HCT116 (cell line): Measurements from ENCODE around the gene VWF. TPM values are rescaled to one million over a fixed set of nuclear protein-coding genes. Genes with fewer than 3 reads are reported as not detected.

Experiments
- ATAC-seq: fragments of 200-7000 bp; cut with Tn5 transposase; 2 replicates; pipeline ENCODE4 v1.9.1; 2020; ENCODE audit warnings: mild to moderate bottlenecking, moderate library complexity
- BruUV-seq: library from RNA; stranded (reverse); fragments of 400-500 nt; replicated peaks from 2 replicates; lab custom pipeline; 2021; lab: Mats Ljungman, UMichigan
- CTCF ChIA-PET: fragments of 300-600 bp; sonication (Branson Sonifier 250); formaldehyde crosslinking; loops from one replicate; lab custom pipeline; 2021; ENCODE audit warnings: antibody characterized with exemption; lab: Charles Lee
- POLR2A ChIA-PET: fragments of 300-600, 350-600 bp; sonication (Branson Sonifier 250); formaldehyde crosslinking; loops from one replicate; lab custom pipeline; 2021; ENCODE audit warnings: antibody characterized with exemption; lab: Charles Lee
- RAD21 ChIA-PET, 2 experiments: fragments of 300-600 bp; sonication (Branson Sonifier 250); formaldehyde crosslinking; loops; one replicate each; lab custom pipeline; 2023; ENCODE audit warnings: low total read pairs in 2 of 2; ENCODE audit not compliant: uncharacterized antibody in 2 of 2, unreplicated experiment in 2 of 2, low non-redundant PET in 1 of 2; lab: Charles Lee
- DNase-seq: peaks from one replicate; pipeline ENCODE4 v3.0.0-alpha.2; 2010; ENCODE audit warnings: low read depth, low spot score
- H2AFZ ChIP-seq: fragments of 200-600 bp; shearing (Covaris generic), sonication (generic); 2 replicates; pipeline ENCODE4 v1.6.1; 2017; ENCODE audit warnings: low read depth, mixed run types, mixed read lengths, antibody characterized with exemption, low read length; ENCODE audit not compliant: poor library complexity, severe bottlenecking
- H3K27ac ChIP-seq: 2 replicates; pipeline ENCODE4 v1.5.1; 2012; ENCODE audit warnings: low read depth, low read length
- H3K27me3 ChIP-seq: fragments of 200-600 bp; sonication (generic); 2 replicates; pipeline ENCODE4 v1.6.1; 2016; ENCODE audit warnings: mixed run types, low read length, mixed read lengths; ENCODE audit not compliant: insufficient read depth
- H3K36me3 ChIP-seq, 2 experiments: fragments of 200-500 bp in 1 of 2; fragments of 200-600 bp in 1 of 2; sonication (Bioruptor generic) in 1 of 2; sonication (generic) in 1 of 2; 2 replicates each; pipeline versions ENCODE4 v1.5.1 to v1.6.1; 2014 to 2016; ENCODE audit warnings: low read length in 2 of 2, inconsistent platforms in 1 of 2, mixed read lengths in 1 of 2, mixed run types in 1 of 2; ENCODE audit not compliant: insufficient read depth in 2 of 2, control insufficient read depth in 1 of 2
- H3K4me1 ChIP-seq, 2 experiments: fragments of 200-600 bp in 1 of 2; sonication (generic) in 1 of 2; 2 replicates each; pipeline versions ENCODE4 v1.5.1 to v1.6.1; 2012 to 2017; ENCODE audit warnings: low read length in 2 of 2, inconsistent platforms in 1 of 2, mild to moderate bottlenecking in 1 of 2, mixed read lengths in 1 of 2, mixed run types in 1 of 2, moderate library complexity in 1 of 2; ENCODE audit not compliant: insufficient read depth in 2 of 2, control insufficient read depth in 1 of 2
- H3K4me2 ChIP-seq: fragments of 200-600 bp; sonication (generic); 2 replicates; pipeline ENCODE4 v1.6.1; 2017; ENCODE audit warnings: mixed run types, low read length, mixed read lengths
- H3K4me3 ChIP-seq, 2 experiments: fragments of 200-600 bp in 1 of 2; sonication (generic) in 1 of 2; replicated peaks in 1 of 2; 2 replicates each; pipeline ENCODE4 v1.5.1; 2011 to 2016; ENCODE audit warnings: low read length in 2 of 2, control low read depth in 1 of 2, low read depth in 1 of 2, mild to moderate bottlenecking in 1 of 2, mixed read lengths in 1 of 2, mixed run types in 1 of 2
- H3K79me2 ChIP-seq: fragments of 200-600 bp; sonication (generic); 2 replicates; pipeline ENCODE4 v1.6.1; 2017; ENCODE audit warnings: mild to moderate bottlenecking, mixed run types, low read length, moderate library complexity, mixed read lengths; ENCODE audit not compliant: insufficient read depth
- H3K9ac ChIP-seq: fragments of 200-600 bp; sonication (generic); 2 replicates; pipeline ENCODE4 v1.6.1; 2016; ENCODE audit warnings: low read length, mixed read lengths
- H3K9me2 ChIP-seq: fragments of 200-600 bp; sonication (generic), shearing (Covaris generic); 2 replicates; pipeline ENCODE4 v1.6.1; 2017; ENCODE audit warnings: mixed run types, mild to moderate bottlenecking, moderate library complexity; ENCODE audit not compliant: insufficient read depth
- H3K9me3 ChIP-seq, 2 experiments: fragments of 200-500 bp in 1 of 2; fragments of 200-600 bp in 1 of 2; sonication (Bioruptor generic) in 1 of 2; sonication (generic) in 1 of 2; 2 replicates each; pipeline ENCODE4 v1.6.1; 2014 to 2017; ENCODE audit warnings: low read length in 2 of 2, mixed read lengths in 2 of 2, inconsistent platforms in 1 of 2, low read depth in 1 of 2, mild to moderate bottlenecking in 1 of 2, mixed run types in 1 of 2, moderate library complexity in 1 of 2; ENCODE audit not compliant: control insufficient read depth in 1 of 2, insufficient read depth in 1 of 2
- H4K20me1 ChIP-seq: fragments of 200-600 bp; sonication (generic), shearing (Covaris generic); 2 replicates; pipeline ENCODE4 v1.6.1; 2017; ENCODE audit warnings: mixed run types, mild to moderate bottlenecking, moderate library complexity; ENCODE audit not compliant: insufficient read depth
- ATF3 ChIP-seq: IDR thresholded peaks from 2 replicates; pipeline ENCODE4 v1.6.1; 2012
- CBX3 ChIP-seq: IDR thresholded peaks from 2 replicates; pipeline ENCODE4 v1.6.1; 2012; ENCODE audit warnings: low read depth
- CEBPB ChIP-seq: IDR thresholded peaks from 2 replicates; pipeline ENCODE4 v1.6.1; 2012; ENCODE audit warnings: low read depth
- ELF1 ChIP-seq: IDR thresholded peaks from 2 replicates; pipeline ENCODE4 v1.6.1; 2012; ENCODE audit warnings: low read depth, borderline replicate concordance
- EZH2 ChIP-seq: fragments of 200-600 bp; sonication (generic); IDR thresholded peaks from 2 replicates; pipeline ENCODE4 v1.6.1; 2017; ENCODE audit warnings: antibody characterized with exemption, mixed run types
- EZH2phosphoT487 ChIP-seq: fragments of 200-600 bp; IDR thresholded peaks from 2 replicates; pipeline ENCODE4 v1.6.1; 2018; ENCODE audit warnings: antibody characterized with exemption, borderline replicate concordance
- FOSL1 ChIP-seq: IDR thresholded peaks from 2 replicates; pipeline ENCODE4 v1.6.1; 2012; ENCODE audit warnings: low read depth
- POLR2A ChIP-seq: IDR thresholded peaks from 2 replicates; pipeline ENCODE4 v1.7.0; 2011; ENCODE audit warnings: borderline replicate concordance; ENCODE audit not compliant: insufficient read depth, insufficient read length; ENCODE audit errors: extremely low read depth
- POLR2AphosphoS5 ChIP-seq: IDR thresholded peaks from 2 replicates; pipeline ENCODE4 v1.6.1; 2011; ENCODE audit warnings: mild to moderate bottlenecking, low read depth, low read length, moderate library complexity
- REST ChIP-seq: IDR thresholded peaks from 2 replicates; pipeline ENCODE4 v1.6.1; 2012; ENCODE audit warnings: low read depth
- SIN3A ChIP-seq: IDR thresholded peaks from 2 replicates; pipeline ENCODE4 v1.6.1; 2012; ENCODE audit warnings: low read depth
- TCF7L2 ChIP-seq: IDR thresholded peaks from 2 replicates; pipeline ENCODE4 v1.7.0; 2011; ENCODE audit warnings: borderline replicate concordance, inconsistent platforms; ENCODE audit not compliant: insufficient read depth, insufficient read length; ENCODE audit errors: extremely low read depth
- YY1 ChIP-seq: IDR thresholded peaks from 2 replicates; pipeline ENCODE4 v1.6.1; 2011; ENCODE audit warnings: low read length, low read depth, moderate library complexity, mild to moderate bottlenecking; ENCODE audit not compliant: insufficient replicate concordance; ENCODE audit errors: extremely low read depth
- ZFX ChIP-seq: fragments of 450-650 bp; IDR thresholded peaks from 2 replicates; pipeline ENCODE4 v1.6.1; 2017
- ZNF274 ChIP-seq: fragments of 200-500 bp; sonication (Bioruptor generic); IDR thresholded peaks from 2 replicates; pipeline ENCODE4 v1.6.1; 2014; ENCODE audit warnings: mild to moderate bottlenecking, low read depth, low read length, inconsistent platforms
- intact Hi-C: fragments of 100-400 bp; cut with micrococcal nuclease; formaldehyde crosslinking; loops from 2 replicates; pipeline ENCODE4 v1.10.0; 2022
- total RNA-seq: library from RNA; stranded (reverse); gene quantifications from one replicate; pipeline ENCODE4 v1.2.1, GENCODE V29; 2021; ENCODE audit not compliant: unreplicated experiment
- TF ChIP-seq, protein P1 (sequence below): IDR thresholded peaks from 2 replicates; pipeline ENCODE4 v1.6.1; 2011; ENCODE audit warnings: mild to moderate bottlenecking, low read length, moderate library complexity; ENCODE audit not compliant: insufficient replicate concordance; ENCODE audit errors: extremely low read depth
- TF ChIP-seq, protein P2 (sequence below): IDR thresholded peaks from 2 replicates; pipeline ENCODE4 v1.6.1; 2012

Gene VWF
- total RNA-seq, 1 experiment from 2014 or later: 0.57 TPM

GRCh38 chr12:6052940-6053329, 71.5 kb downstream of the VWF start:
- BruUV-seq: no TSS peak
- H3K9ac ChIP-seq: no peak overlapping the region
- CTCF ChIA-PET: interaction anchor here (1.1 kb wide), 1 partner anchor 231 kb away, joined by 3 read pairs; no protein-coding TSS in a partner anchor

More at GRCh38 chr12:6052940-6053329, 71.5 kb downstream of the VWF start:
- TF ChIP-seq CBX3: no peak
- TF ChIP-seq CEBPB: no peak
- TF ChIP-seq POLR2AphosphoS5: no peak
- no peak for TF ChIP-seq YY1
- no peak for TF ChIP-seq SIN3A
- TF ChIP-seq, protein P1, sequence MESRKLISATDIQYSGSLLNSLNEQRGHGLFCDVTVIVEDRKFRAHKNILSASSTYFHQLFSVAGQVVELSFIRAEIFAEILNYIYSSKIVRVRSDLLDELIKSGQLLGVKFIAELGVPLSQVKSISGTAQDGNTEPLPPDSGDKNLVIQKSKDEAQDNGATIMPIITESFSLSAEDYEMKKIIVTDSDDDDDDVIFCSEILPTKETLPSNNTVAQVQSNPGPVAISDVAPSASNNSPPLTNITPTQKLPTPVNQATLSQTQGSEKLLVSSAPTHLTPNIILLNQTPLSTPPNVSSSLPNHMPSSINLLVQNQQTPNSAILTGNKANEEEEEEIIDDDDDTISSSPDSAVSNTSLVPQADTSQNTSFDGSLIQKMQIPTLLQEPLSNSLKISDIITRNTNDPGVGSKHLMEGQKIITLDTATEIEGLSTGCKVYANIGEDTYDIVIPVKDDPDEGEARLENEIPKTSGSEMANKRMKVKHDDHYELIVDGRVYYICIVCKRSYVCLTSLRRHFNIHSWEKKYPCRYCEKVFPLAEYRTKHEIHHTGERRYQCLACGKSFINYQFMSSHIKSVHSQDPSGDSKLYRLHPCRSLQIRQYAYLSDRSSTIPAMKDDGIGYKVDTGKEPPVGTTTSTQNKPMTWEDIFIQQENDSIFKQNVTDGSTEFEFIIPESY: no peak
- no peak for TF ChIP-seq TCF7L2
- TF ChIP-seq ZFX: no peak
- no peak for TF ChIP-seq EZH2
- no peak for TF ChIP-seq ATF3
- no peak for TF ChIP-seq POLR2A
- no peak for TF ChIP-seq FOSL1
- no peak for TF ChIP-seq ELF1
- TF ChIP-seq ZNF274: no peak
- TF ChIP-seq, protein P2, sequence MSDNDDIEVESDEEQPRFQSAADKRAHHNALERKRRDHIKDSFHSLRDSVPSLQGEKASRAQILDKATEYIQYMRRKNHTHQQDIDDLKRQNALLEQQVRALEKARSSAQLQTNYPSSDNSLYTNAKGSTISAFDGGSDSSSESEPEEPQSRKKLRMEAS: no peak
- no peak for TF ChIP-seq EZH2phosphoT487
- TF ChIP-seq REST: no peak
- no peaks in the 10 kb centered on the region for H3K36me3 ChIP-seq
- H2AFZ ChIP-seq: no peak overlapping the region
- intact Hi-C loops: no loop called here
- no peaks in the 10 kb centered on the region for H3K9me2 ChIP-seq
- H4K20me1 ChIP-seq: no peaks in the 10 kb centered on the region
- DNase-seq (no peak), ATAC-seq (no peak)
- H3K27me3 ChIP-seq: no peaks in the 10 kb centered on the region
- H3K79me2 ChIP-seq: no peaks in the 10 kb centered on the region
- H3K9me3 ChIP-seq: no peaks in the 10 kb centered on the region
- peaks cover 0 to 16% of the 10 kb centered on the region in 2 experiments; a peak in 1 of 4 replicates for H3K4me1 ChIP-seq
- H3K27ac ChIP-seq: no peak overlapping the region
- no peak overlapping the region for H3K4me3 ChIP-seq
- RAD21 ChIA-PET: no interaction called here
- H3K4me2 ChIP-seq: no peak overlapping the region
- POLR2A ChIA-PET: interaction anchor here (0.6 kb wide), 1 partner anchor 231 kb away, joined by 3 read pairs; no protein-coding TSS in a partner anchor
